GM18873 (cell line): ENCODE data around the gene TEX11.

Source experiments
- ATAC-seq: cut with Tn5 transposase; IDR thresholded peaks from one replicate; pipeline ENCODE4 v1.9.1; 2021; ENCODE audit warnings: mild to moderate bottlenecking, moderate library complexity, moderate number of reproducible peaks; ENCODE audit not compliant: unreplicated experiment, low FRiP score

Gene TEX11

GRCh38 chrX:70504772-70505450, 403.6 kb downstream of the TEX11 start:
- ATAC-seq: no peak

- no peak for ATAC-seq
Observed at GRCh38 chrX:70500826-70501225, 407.7 kb downstream of the TEX11 start.

- ATAC-seq: no peak
Observed at GRCh38 chrX:70498129-70498528, 410.4 kb downstream of the TEX11 start.

GRCh38 chrX:70497026-70497425, 411.5 kb downstream of the TEX11 start:
- no peak for ATAC-seq

- no peak for ATAC-seq
Observed at GRCh38 chrX:70496491-70496890, 412.0 kb downstream of the TEX11 start.

GRCh38 chrX:70494441-70494840, 414.1 kb downstream of the TEX11 start:
- no peak for ATAC-seq

- ATAC-seq: no peak
Observed at GRCh38 chrX:70488856-70489255, 419.7 kb downstream of the TEX11 start.

- no peak for ATAC-seq
Observed at GRCh38 chrX:70485466-70485865, 423.0 kb downstream of the TEX11 start.

- no peak for ATAC-seq
Observed at GRCh38 chrX:70482300-70482699, 426.2 kb downstream of the TEX11 start.

GRCh38 chrX:70481471-70482270, 426.8 kb downstream of the TEX11 start:
- ATAC-seq: no peak

GRCh38 chrX:70480660-70481018, 427.9 kb downstream of the TEX11 start:
- no peak for ATAC-seq

GRCh38 chrX:70479922-70480659, 428.4 kb downstream of the TEX11 start:
- no peak for ATAC-seq

GRCh38 chrX:70479247-70479921, 429.1 kb downstream of the TEX11 start:
- ATAC-seq: no peak
